H1 (cell line): ENCODE data around the gene TMPRSS4. TPM values are rescaled to one million over a fixed set of nuclear protein-coding genes. Genes with fewer than 3 reads are reported as not detected.

ENCODE experiments used
- CTBP2 ChIP-seq: IDR thresholded peaks from 2 replicates; pipeline ENCODE4 v1.7.0; 2011; ENCODE audit warnings: borderline replicate concordance, mild to moderate bottlenecking, moderate library complexity, mixed read lengths, low read length; ENCODE audit not compliant: insufficient read depth, insufficient read length
- EZH2 ChIP-seq: fragments of 200-600 bp; sonication (generic); IDR thresholded peaks from 2 replicates; pipeline ENCODE4 v1.7.1; 2012; ENCODE audit warnings: low read depth, mild to moderate bottlenecking, moderate library complexity, low read length, inconsistent platforms; ENCODE audit not compliant: severe bottlenecking
- NANOG ChIP-seq: IDR thresholded peaks from 2 replicates; pipeline ENCODE4 v1.6.1; 2011; ENCODE audit warnings: low read length, low read depth, mild to moderate bottlenecking, inconsistent platforms; ENCODE audit not compliant: insufficient read depth, poor library complexity, severe bottlenecking
- PHF8 ChIP-seq: fragments of 200-600 bp; sonication (generic); conservative IDR thresholded peaks from 2 replicates; pipeline ENCODE4 v1.7.1; 2012; ENCODE audit warnings: low read depth, mild to moderate bottlenecking, inconsistent platforms, low read length, moderate library complexity
- POU5F1 ChIP-seq: IDR thresholded peaks from 2 replicates; pipeline ENCODE4 v1.6.1; 2011; ENCODE audit warnings: low read depth, mild to moderate bottlenecking, low read length, moderate library complexity
- SP1 ChIP-seq: IDR thresholded peaks from 2 replicates; pipeline ENCODE4 v1.6.1; 2011; ENCODE audit warnings: low read depth, low read length
- YY1 ChIP-seq: IDR thresholded peaks from 2 replicates; pipeline ENCODE4 v1.6.1; 2011; ENCODE audit warnings: low read depth, mild to moderate bottlenecking, low read length
- polyA plus RNA-seq, 7 experiments: library from polyadenylated mRNA; depleted of rRNA in 3 of 7; stranded (reverse) in 5 of 7; unstranded in 2 of 7; fragments of >200 nt in 5 of 7; fragments of 200-250 nt in 2 of 7; gene quantifications; 1 replicate in 5 of 7; 2 replicates in 1 of 7; 4 replicates in 1 of 7; pipeline versions ENCODE4 v1.2.1 to v1.2.3, GENCODE V29; 2011 to 2013; ENCODE audit warnings: missing spikeins in 2 of 7, mixed read lengths in 2 of 7
- total RNA-seq: library from RNA; stranded (reverse); fragmentation: NEBNext Ultra II Directional; extraction: Animal tissue kit (Norgen Biotek cat#: 25700); gene quantifications from 2 replicates; pipeline ENCODE4 v1.2.1, GENCODE V29; 2021
- TF ChIP-seq, protein P1 (sequence below): fragments of 300-600 bp; sonication (generic); IDR thresholded peaks from 2 replicates; pipeline ENCODE4 v1.7.1; 2012; ENCODE audit warnings: low read length, moderate library complexity, mild to moderate bottlenecking, inconsistent platforms; ENCODE audit not compliant: insufficient replicate concordance

TMPRSS4 gene
- total and polyA plus RNA-seq, 2 of the 8 experiments (the other 6 are each of a cell fraction or from before 2014, with no cell fraction given), result 0.11 to 0.58 TPM

- TF ChIP-seq, protein P1, sequence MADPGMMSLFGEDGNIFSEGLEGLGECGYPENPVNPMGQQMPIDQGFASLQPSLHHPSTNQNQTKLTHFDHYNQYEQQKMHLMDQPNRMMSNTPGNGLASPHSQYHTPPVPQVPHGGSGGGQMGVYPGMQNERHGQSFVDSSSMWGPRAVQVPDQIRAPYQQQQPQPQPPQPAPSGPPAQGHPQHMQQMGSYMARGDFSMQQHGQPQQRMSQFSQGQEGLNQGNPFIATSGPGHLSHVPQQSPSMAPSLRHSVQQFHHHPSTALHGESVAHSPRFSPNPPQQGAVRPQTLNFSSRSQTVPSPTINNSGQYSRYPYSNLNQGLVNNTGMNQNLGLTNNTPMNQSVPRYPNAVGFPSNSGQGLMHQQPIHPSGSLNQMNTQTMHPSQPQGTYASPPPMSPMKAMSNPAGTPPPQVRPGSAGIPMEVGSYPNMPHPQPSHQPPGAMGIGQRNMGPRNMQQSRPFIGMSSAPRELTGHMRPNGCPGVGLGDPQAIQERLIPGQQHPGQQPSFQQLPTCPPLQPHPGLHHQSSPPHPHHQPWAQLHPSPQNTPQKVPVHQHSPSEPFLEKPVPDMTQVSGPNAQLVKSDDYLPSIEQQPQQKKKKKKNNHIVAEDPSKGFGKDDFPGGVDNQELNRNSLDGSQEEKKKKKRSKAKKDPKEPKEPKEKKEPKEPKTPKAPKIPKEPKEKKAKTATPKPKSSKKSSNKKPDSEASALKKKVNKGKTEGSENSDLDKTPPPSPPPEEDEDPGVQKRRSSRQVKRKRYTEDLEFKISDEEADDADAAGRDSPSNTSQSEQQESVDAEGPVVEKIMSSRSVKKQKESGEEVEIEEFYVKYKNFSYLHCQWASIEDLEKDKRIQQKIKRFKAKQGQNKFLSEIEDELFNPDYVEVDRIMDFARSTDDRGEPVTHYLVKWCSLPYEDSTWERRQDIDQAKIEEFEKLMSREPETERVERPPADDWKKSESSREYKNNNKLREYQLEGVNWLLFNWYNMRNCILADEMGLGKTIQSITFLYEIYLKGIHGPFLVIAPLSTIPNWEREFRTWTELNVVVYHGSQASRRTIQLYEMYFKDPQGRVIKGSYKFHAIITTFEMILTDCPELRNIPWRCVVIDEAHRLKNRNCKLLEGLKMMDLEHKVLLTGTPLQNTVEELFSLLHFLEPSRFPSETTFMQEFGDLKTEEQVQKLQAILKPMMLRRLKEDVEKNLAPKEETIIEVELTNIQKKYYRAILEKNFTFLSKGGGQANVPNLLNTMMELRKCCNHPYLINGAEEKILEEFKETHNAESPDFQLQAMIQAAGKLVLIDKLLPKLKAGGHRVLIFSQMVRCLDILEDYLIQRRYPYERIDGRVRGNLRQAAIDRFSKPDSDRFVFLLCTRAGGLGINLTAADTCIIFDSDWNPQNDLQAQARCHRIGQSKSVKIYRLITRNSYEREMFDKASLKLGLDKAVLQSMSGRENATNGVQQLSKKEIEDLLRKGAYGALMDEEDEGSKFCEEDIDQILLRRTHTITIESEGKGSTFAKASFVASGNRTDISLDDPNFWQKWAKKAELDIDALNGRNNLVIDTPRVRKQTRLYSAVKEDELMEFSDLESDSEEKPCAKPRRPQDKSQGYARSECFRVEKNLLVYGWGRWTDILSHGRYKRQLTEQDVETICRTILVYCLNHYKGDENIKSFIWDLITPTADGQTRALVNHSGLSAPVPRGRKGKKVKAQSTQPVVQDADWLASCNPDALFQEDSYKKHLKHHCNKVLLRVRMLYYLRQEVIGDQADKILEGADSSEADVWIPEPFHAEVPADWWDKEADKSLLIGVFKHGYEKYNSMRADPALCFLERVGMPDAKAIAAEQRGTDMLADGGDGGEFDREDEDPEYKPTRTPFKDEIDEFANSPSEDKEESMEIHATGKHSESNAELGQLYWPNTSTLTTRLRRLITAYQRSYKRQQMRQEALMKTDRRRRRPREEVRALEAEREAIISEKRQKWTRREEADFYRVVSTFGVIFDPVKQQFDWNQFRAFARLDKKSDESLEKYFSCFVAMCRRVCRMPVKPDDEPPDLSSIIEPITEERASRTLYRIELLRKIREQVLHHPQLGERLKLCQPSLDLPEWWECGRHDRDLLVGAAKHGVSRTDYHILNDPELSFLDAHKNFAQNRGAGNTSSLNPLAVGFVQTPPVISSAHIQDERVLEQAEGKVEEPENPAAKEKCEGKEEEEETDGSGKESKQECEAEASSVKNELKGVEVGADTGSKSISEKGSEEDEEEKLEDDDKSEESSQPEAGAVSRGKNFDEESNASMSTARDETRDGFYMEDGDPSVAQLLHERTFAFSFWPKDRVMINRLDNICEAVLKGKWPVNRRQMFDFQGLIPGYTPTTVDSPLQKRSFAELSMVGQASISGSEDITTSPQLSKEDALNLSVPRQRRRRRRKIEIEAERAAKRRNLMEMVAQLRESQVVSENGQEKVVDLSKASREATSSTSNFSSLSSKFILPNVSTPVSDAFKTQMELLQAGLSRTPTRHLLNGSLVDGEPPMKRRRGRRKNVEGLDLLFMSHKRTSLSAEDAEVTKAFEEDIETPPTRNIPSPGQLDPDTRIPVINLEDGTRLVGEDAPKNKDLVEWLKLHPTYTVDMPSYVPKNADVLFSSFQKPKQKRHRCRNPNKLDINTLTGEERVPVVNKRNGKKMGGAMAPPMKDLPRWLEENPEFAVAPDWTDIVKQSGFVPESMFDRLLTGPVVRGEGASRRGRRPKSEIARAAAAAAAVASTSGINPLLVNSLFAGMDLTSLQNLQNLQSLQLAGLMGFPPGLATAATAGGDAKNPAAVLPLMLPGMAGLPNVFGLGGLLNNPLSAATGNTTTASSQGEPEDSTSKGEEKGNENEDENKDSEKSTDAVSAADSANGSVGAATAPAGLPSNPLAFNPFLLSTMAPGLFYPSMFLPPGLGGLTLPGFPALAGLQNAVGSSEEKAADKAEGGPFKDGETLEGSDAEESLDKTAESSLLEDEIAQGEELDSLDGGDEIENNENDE, result no peak
- TF ChIP-seq PHF8, result no peak
- no peak for TF ChIP-seq NANOG
- no peak for TF ChIP-seq SP1
- TF ChIP-seq YY1, result no peak
- TF ChIP-seq POU5F1, result no peak
- no peak for TF ChIP-seq CTBP2
- no peak for TF ChIP-seq EZH2
These were observed 17.5 kb upstream of the TMPRSS4 start (continued) for GRCh38 chr11:118059246-118059940.
